Skeletal muscle satellite cell (primary cell): ENCODE data around the gene PCBP1. TPM values are rescaled to one million over a fixed set of nuclear protein-coding genes. Genes with fewer than 3 reads are reported as not detected.
A peak's percentile ranks its signal among the peaks of the same experiment; 100 is the strongest.

Experiments used
- H3K27me3 ChIP-seq: 2 replicates; pipeline ENCODE4 v1.7.0; 2013; ENCODE audit warnings: low read length; ENCODE audit not compliant: control insufficient read depth, insufficient read depth
- H3K36me3 ChIP-seq: 2 replicates; pipeline ENCODE4 v1.7.0; 2013; ENCODE audit warnings: mild to moderate bottlenecking, control low read depth, low read length; ENCODE audit not compliant: insufficient read depth
- H3K4me1 ChIP-seq: 2 replicates; pipeline ENCODE4 v1.7.0; 2013; ENCODE audit warnings: low read length; ENCODE audit not compliant: control insufficient read depth, insufficient read depth
- H3K4me2 ChIP-seq: 2 replicates; pipeline ENCODE4 v1.7.0; 2013; ENCODE audit warnings: mild to moderate bottlenecking, low read length
- H3K4me3 ChIP-seq: 2 replicates; pipeline ENCODE4 v1.7.0; 2013; ENCODE audit warnings: low read length
- H3K9ac ChIP-seq: 2 replicates; pipeline ENCODE4 v1.7.0; 2013; ENCODE audit warnings: mild to moderate bottlenecking, low read depth, low read length, moderate library complexity
- H3K9me3 ChIP-seq: replicated peaks from 2 replicates; pipeline ENCODE4 v1.7.0; 2013; ENCODE audit warnings: mild to moderate bottlenecking, control low read depth, low read length
- total RNA-seq: library from RNA; depleted of rRNA; stranded (reverse); fragments of >200 nt; gene quantifications from 2 replicates; pipeline ENCODE4 v1.2.3, GENCODE V29; 2012; rRNA removed

The PCBP1 gene
- 44.9 and 51.8 TPM in 2 replicates for total RNA-seq

GRCh38 chr2:70086838-70087701 lies at the start of gene PCBP1:
TSS of gene PCBP1 (plus strand) at chr2:70087477. CDS start at chr2:70087744, 267 bp downstream.
- Histone ChIP-seq H3K4me3 (peak within 1 kb of the TSS; percentile 100), H3K9ac (peak within 1 kb of the TSS; percentile 99), H3K9me3 (no peaks in the 10 kb centered on the region), H3K4me1 (peaks cover 35% of the 10 kb centered on the region), H3K27me3 (no peaks in the 10 kb centered on the region), H3K4me2 (peak within 1 kb of the TSS; percentile 97), H3K36me3 (peaks cover 32% of the 10 kb centered on the region)

DNA sequence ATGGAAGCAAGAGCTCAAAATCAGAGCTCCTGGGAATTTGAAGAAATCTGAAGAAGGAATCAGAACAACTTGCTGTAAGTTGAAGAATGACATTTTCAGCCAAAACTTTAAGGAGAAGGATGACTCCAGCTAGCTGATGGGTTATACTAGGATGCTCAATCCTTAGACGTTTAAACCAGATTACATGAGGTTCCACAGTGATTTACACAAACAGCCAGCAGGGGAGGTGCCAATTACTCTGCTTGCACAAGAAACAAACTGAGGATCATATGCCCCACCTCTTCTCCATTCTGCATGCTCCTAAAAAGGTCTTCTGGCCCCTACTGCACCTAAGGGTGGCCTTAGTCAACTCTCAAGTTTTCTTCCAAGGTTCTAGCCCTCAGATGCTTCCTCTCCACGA lies 47.9 kb upstream of the PCBP1 start:
- Histone ChIP-seq H3K36me3 (no peaks in the 10 kb centered on the region), H3K4me3 (no peak overlapping the region), H3K27me3 (no peaks in the 10 kb centered on the region), H3K4me1 (peaks cover 21% of the 10 kb centered on the region), H3K9ac (no peak overlapping the region), H3K9me3 (no peaks in the 10 kb centered on the region), H3K4me2 (no peak overlapping the region)

- no peak overlapping the region for H3K4me3 ChIP-seq
- H3K9ac ChIP-seq: no peak overlapping the region
- H3K27me3 ChIP-seq: no peaks in the 10 kb centered on the region
- no peaks in the 10 kb centered on the region for H3K9me3 ChIP-seq
- H3K4me2 ChIP-seq: peak overlapping the region; percentile 1
- H3K4me1 ChIP-seq: peaks cover 12% of the 10 kb centered on the region
- peaks cover 9% of the 10 kb centered on the region for H3K36me3 ChIP-seq
These were observed 45.6 kb upstream of the PCBP1 start for GRCh38 chr2:70041663-70042062.

- Histone ChIP-seq H3K4me3 (no peak overlapping the region), H3K4me2 (no peak overlapping the region), H3K9me3 (no peaks in the 10 kb centered on the region), H3K36me3 (peaks cover 9% of the 10 kb centered on the region), H3K9ac (no peak overlapping the region), H3K27me3 (no peaks in the 10 kb centered on the region), H3K4me1 (peaks cover 12% of the 10 kb centered on the region)
These were observed 45.0 kb upstream of the PCBP1 start for GRCh38 chr2:70042246-70042645.

DNA sequence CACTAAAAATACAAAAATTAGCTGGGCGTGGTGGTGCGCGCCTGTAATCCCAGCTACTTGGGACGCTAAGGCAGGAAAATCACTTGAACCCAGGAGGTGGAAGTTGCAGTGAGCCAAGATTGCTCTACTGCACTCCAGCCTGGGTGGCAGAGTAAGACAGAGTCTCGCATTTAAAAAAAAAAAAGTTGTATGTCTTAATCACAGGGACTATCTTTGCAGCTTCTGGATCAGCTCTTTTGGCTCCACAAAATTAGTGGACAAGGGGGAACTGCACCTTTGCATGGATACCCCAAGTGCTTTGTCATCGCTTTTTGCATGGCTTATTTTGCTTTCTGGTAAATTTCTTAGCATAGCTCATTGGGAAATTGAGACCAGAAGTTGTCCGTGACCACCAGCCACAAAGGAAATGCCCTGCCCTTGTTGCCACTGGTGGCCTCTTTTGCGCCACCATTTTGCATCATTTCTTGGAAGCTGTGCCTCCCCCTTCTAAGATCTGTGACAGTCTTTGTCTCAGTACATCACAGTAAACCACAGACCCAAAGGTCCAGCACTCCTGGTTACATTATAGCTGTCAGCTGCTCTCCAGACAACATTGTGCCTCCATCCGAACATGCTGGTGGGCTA lies 43.9 kb upstream of the PCBP1 start:
- H3K9ac ChIP-seq: no peak overlapping the region
- peaks cover 9% of the 10 kb centered on the region for H3K36me3 ChIP-seq
- H3K4me1 ChIP-seq: peaks cover 12% of the 10 kb centered on the region
- no peak overlapping the region for H3K4me3 ChIP-seq
- H3K9me3 ChIP-seq: no peaks in the 10 kb centered on the region
- H3K27me3 ChIP-seq: no peaks in the 10 kb centered on the region
- H3K4me2 ChIP-seq: no peak overlapping the region

DNA sequence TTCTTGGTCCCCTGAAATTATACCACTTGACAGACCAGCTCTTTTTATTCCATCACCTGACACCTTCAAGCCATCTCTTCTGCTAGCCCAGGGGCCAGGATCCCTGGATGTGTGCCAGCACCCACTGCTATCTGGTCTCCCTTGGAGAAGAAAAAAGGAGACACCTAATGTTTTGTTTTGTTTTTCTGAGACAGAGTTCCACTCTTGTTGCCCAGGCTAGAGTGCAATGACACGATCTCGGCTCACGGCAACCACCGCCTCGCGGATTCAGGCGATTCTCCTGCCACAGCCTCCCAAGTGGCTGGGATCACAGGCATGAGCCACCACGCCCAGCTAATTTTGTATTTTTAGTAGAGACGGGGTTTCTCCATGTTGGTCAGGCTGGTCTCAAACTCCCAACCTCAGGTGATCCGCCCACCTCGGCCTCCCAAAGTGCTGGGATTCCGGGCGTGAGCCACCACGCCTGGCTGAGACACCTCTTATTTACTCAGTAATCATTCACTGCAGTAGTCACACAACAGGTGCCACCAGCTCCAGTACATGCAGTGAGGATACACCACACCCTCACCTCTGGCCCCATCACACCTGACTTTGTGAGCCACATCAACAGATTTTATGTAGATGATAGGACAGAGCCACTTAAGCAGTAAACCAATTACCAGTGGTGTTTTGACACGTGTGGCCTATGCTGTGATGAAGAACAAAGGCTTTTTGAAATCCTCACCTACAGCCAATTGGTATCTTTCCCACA lies 42.8 kb upstream of the PCBP1 start:
- Histone ChIP-seq H3K4me1 (peaks cover 12% of the 10 kb centered on the region), H3K4me3 (no peak overlapping the region), H3K4me2 (no peak overlapping the region), H3K9ac (no peak overlapping the region), H3K27me3 (no peaks in the 10 kb centered on the region), H3K9me3 (no peaks in the 10 kb centered on the region), H3K36me3 (peaks cover 12% of the 10 kb centered on the region)

- Histone ChIP-seq H3K4me1 (peaks cover 12% of the 10 kb centered on the region), H3K9ac (no peak overlapping the region), H3K4me2 (no peak overlapping the region), H3K4me3 (no peak overlapping the region), H3K27me3 (no peaks in the 10 kb centered on the region), H3K36me3 (peaks cover 14% of the 10 kb centered on the region), H3K9me3 (no peaks in the 10 kb centered on the region)
These were observed 41.9 kb upstream of the PCBP1 start for GRCh38 chr2:70045405-70045804.

DNA sequence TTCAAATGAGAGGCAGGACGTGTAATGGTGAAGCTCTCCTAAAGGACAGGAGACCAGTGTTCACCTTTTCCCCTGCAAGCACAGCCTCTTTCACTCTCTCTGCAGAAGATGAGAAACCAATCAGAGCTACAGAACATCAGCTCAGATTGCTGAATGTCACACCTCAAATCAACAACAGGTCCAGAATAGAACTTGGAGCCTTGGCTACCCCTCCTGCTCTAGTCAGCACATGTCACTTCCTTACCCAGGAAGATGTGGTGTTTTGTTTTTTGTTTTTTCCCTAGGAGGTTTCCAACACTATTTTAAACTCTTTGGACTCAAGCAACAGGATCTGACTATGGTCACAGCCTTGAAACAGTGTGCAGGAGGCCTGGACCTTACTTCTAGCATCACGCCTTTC lies 41.3 kb upstream of the PCBP1 start:
- Histone ChIP-seq H3K9ac (no peak overlapping the region), H3K4me2 (no peak overlapping the region), H3K9me3 (no peaks in the 10 kb centered on the region), H3K4me3 (no peak overlapping the region), H3K27me3 (no peaks in the 10 kb centered on the region), H3K4me1 (peaks cover 12% of the 10 kb centered on the region), H3K36me3 (peaks cover 14% of the 10 kb centered on the region)

DNA sequence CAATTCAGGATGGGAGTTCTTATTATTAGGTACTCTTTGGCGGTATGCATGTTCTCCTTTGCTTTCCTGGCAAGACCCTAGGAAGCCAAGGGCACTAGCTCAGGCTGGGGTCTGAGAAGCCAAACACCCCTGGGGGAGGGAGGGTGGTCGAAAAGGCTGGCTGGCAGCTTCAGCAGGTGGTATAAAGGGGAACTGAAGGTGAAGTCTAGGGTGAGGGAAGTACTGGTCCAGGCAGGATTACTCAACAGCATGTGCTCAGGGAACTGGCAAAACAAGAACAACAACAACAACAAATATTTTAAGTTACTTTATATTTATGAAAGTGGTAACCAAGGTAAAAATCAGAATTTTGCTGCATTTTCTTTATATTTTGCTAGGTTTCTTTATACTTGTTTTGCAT lies 40.7 kb upstream of the PCBP1 start:
- H3K36me3 ChIP-seq: peaks cover 14% of the 10 kb centered on the region
- H3K9me3 ChIP-seq: no peaks in the 10 kb centered on the region
- H3K4me3 ChIP-seq: no peak overlapping the region
- no peaks in the 10 kb centered on the region for H3K27me3 ChIP-seq
- H3K4me2 ChIP-seq: no peak overlapping the region
- no peak overlapping the region for H3K9ac ChIP-seq
- peaks cover 7% of the 10 kb centered on the region for H3K4me1 ChIP-seq

DNA sequence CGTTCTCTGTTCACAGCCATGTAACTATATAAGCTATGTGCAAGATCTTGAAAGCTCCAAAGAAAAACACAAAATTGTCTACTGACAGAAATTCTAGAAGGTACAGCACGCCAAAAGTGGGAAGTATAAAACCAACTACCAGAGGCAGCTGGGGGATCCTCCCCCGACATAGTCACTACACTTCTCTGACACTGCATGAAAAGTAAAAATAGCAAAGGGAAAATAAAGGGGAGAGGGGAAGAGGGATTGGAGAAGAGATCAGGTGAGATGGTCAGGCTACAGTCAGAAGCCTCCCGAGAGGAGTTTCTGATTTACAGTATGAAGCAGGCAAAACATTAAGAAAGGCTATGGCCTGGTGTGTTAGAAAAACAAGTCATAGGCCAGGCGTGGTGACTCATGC lies 39.8 kb upstream of the PCBP1 start:
- no peaks in the 10 kb centered on the region for H3K9me3 ChIP-seq
- no peak overlapping the region for H3K9ac ChIP-seq
- no peaks in the 10 kb centered on the region for H3K4me1 ChIP-seq
- H3K4me2 ChIP-seq: no peak overlapping the region
- no peaks in the 10 kb centered on the region for H3K27me3 ChIP-seq
- peaks cover 14% of the 10 kb centered on the region for H3K36me3 ChIP-seq
- no peak overlapping the region for H3K4me3 ChIP-seq

GRCh38 chr2:70049255-70049654 lies 38.0 kb upstream of the PCBP1 start:
- Histone ChIP-seq H3K9me3 (no peaks in the 10 kb centered on the region), H3K27me3 (no peaks in the 10 kb centered on the region), H3K4me2 (no peak overlapping the region), H3K4me1 (no peaks in the 10 kb centered on the region), H3K9ac (no peak overlapping the region), H3K4me3 (no peak overlapping the region), H3K36me3 (peaks cover 22% of the 10 kb centered on the region)
